ENCODE results near the gene HS6ST2. TPM values are rescaled to one million over a fixed set of nuclear protein-coding genes. Genes with fewer than 3 reads are reported as not detected.

HS6ST2 gene
- total RNA-seq, 3 donors from 2014 or later, result 0.32 to 1.3 (median 1.2) TPM

GRCh38 chrX:132603700-132604286, 354.6 kb downstream of the HS6ST2 start:
- H3K9me3 ChIP-seq, result no peaks in the 10 kb centered on the region
- H3K36me3 ChIP-seq, result no peaks in the 10 kb centered on the region
- no peak for TF ChIP-seq POLR2AphosphoS5 (IDR thresholded peaks at IDR 0.05)
- TF ChIP-seq POLR2A (IDR thresholded peaks at IDR 0.05), result no peak
- TF ChIP-seq CTCF (IDR thresholded peaks at IDR 0.05), result no peak
- no peaks in the 10 kb centered on the region for H3K4me1 ChIP-seq
- no peak overlapping the region for H3K4me3 ChIP-seq
- intact Hi-C loops (cut with DNase I; ENCODE audit: low total_unique reads), result no loop called here
- H3K27ac ChIP-seq, result no peak overlapping the region
- peaks cover 0 to 73% of the 10 kb centered on the region in 2 donors for H3K27me3 ChIP-seq
- DNase-seq (ENCODE audit: low spot score in 2 of 2), result no peak

- Histone ChIP-seq H3K4me3 (no peak overlapping the region), H3K9me3 (no peaks in the 10 kb centered on the region), H3K36me3 (no peaks in the 10 kb centered on the region), H3K27ac (no peak overlapping the region), H3K4me1 (no peaks in the 10 kb centered on the region), H3K27me3 (peaks cover 0 to 72% of the 10 kb centered on the region in 2 donors)
- DNase-seq (ENCODE audit: low spot score in 2 of 2), result no peak
- TF ChIP-seq POLR2AphosphoS5 (IDR thresholded peaks at IDR 0.05), result no peak
- TF ChIP-seq POLR2A (IDR thresholded peaks at IDR 0.05), result no peak
- TF ChIP-seq CTCF (IDR thresholded peaks at IDR 0.05), result no peak
- intact Hi-C loops (cut with DNase I; ENCODE audit: low total_unique reads), result no loop called here
Measured at GRCh38 chrX:132602701-132603100, 355.7 kb downstream of the HS6ST2 start.

GRCh38 chrX:132594999-132595398, 363.4 kb downstream of the HS6ST2 start:
- no peaks in the 10 kb centered on the region for H3K36me3 ChIP-seq
- no peaks in the 10 kb centered on the region for H3K4me1 ChIP-seq
- no peak overlapping the region for H3K27ac ChIP-seq
- DNase-seq (ENCODE audit: low spot score in 2 of 2), result no peak
- H3K27me3 ChIP-seq, result peaks cover 0 to 47% of the 10 kb centered on the region in 2 donors
- no peak for TF ChIP-seq CTCF (IDR thresholded peaks at IDR 0.05)
- no peak for TF ChIP-seq POLR2A (IDR thresholded peaks at IDR 0.05)
- no peak for TF ChIP-seq POLR2AphosphoS5 (IDR thresholded peaks at IDR 0.05)
- H3K4me3 ChIP-seq, result no peak overlapping the region
- intact Hi-C loops (cut with DNase I; ENCODE audit: low total_unique reads), result no loop called here
- no peaks in the 10 kb centered on the region for H3K9me3 ChIP-seq

GRCh38 chrX:132594129-132594528, 364.3 kb downstream of the HS6ST2 start:
- Histone ChIP-seq H3K4me3 (no peak overlapping the region), H3K27me3 (peaks cover 0 to 48% of the 10 kb centered on the region in 2 donors), H3K27ac (no peak overlapping the region), H3K36me3 (no peaks in the 10 kb centered on the region), H3K4me1 (no peaks in the 10 kb centered on the region), H3K9me3 (no peaks in the 10 kb centered on the region)
- DNase-seq (ENCODE audit: low spot score in 2 of 2), result no peak
- intact Hi-C loops (cut with DNase I; ENCODE audit: low total_unique reads), result no loop called here
- TF ChIP-seq POLR2A (IDR thresholded peaks at IDR 0.05), result no peak
- no peak for TF ChIP-seq POLR2AphosphoS5 (IDR thresholded peaks at IDR 0.05)
- no peak for TF ChIP-seq CTCF (IDR thresholded peaks at IDR 0.05)

- no peak for DNase-seq (ENCODE audit: low spot score in 2 of 2)
- Histone ChIP-seq H3K9me3 (no peaks in the 10 kb centered on the region), H3K36me3 (no peaks in the 10 kb centered on the region), H3K4me3 (no peak overlapping the region), H3K4me1 (no peaks in the 10 kb centered on the region), H3K27me3 (peaks cover 0 to 56% of the 10 kb centered on the region in 2 donors), H3K27ac (no peak overlapping the region)
- intact Hi-C loops (cut with DNase I; ENCODE audit: low total_unique reads), result no loop called here
- TF ChIP-seq CTCF (IDR thresholded peaks at IDR 0.05), result peak in 2 of 3 donors; percentile 24 to 30
- no peak for TF ChIP-seq POLR2A (IDR thresholded peaks at IDR 0.05)
- TF ChIP-seq POLR2AphosphoS5 (IDR thresholded peaks at IDR 0.05), result no peak
Measured at GRCh38 chrX:132592880-132593279, 365.5 kb downstream of the HS6ST2 start.
